ENCODE data around the gene CELA1. TPM values are rescaled to one million over a fixed set of nuclear protein-coding genes. Genes with fewer than 3 reads are reported as not detected.
"Not testable (repeated sequence)": the region's sequence is repeated elsewhere in the genome, so short reads cannot be mapped to it uniquely, and the experiment has no call there.

CELA1 gene
- total RNA-seq, 2 experiments from 2014 or later, result not detected

DNA sequence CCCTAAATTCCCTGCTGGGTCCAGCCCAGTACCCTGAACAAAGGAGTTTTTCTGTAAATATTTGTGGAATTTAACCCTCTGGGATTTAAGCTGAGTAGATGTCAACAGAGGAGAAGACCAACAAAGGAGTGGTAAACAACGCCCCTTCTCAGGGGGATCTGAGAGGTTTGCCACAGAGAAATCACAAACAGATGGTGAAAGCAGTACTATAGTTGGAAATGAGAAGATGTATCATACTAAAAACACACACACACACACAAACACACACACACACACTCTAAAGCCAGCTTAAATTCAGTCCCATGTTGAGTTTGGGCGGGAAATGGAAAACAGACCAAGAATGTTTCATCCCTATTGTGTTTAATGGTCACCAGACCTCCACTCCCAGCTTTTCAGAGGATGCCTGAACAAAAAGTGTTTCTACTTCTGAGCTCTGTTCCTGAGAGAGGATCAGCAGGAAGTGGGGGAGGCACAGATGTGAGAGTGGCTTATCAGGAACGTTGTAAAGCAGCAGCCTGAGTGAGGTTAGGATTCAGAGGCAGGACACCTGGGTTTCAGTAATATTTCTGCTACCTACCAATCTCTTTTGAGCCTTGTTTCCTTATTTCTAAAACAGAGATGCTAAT, 25.7 kb downstream of the CELA1 start:
- H3K4me1 Mint-ChIP-seq, result peaks cover 73% of the 10 kb centered on the region
- H3K4me3 Mint-ChIP-seq, result peak overlapping the region; percentile 93
- H3K36me3 Mint-ChIP-seq (ENCODE audit: low read depth), result peaks cover 68% of the 10 kb centered on the region
- H3K27me3 Mint-ChIP-seq, result no peaks in the 10 kb centered on the region
- ChIA-PET POLR2A (no interaction called here), CTCF (interaction anchor here (0.7 to 1.8 kb wide), 6 partner anchors 9 to 1822 kb away, joined by 3 to 8 read pairs (median 4); no protein-coding TSS in a partner anchor)
- peak; percentile 24 for DNase-seq
- peaks cover 3% of the 10 kb centered on the region for H3K9me3 Mint-ChIP-seq
- H3K27ac Mint-ChIP-seq, result peak overlapping the region; percentile 94

DNA sequence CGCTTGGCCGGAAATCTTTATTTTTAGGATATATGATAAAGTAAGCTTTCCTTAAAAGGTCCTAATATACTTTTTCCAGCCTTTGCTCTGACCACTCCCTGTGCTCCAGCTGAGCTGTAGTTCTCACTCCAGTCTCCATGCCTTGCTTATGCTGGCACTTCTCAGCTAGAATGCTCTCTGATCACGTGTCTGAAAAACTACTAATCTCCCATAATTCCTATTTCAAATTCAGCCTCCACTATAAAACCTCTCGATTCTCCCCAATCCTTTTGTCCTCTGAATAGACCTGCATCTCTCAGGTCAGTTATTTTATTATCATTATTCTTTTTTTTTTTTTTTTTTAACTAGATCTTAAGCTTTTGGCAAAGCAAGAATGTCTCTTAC, 26.2 kb downstream of the CELA1 start:
- no peak for DNase-seq
- H3K27me3 Mint-ChIP-seq, result no peaks in the 10 kb centered on the region
- H3K9me3 Mint-ChIP-seq, result peaks cover 3% of the 10 kb centered on the region
- peaks cover 72% of the 10 kb centered on the region for H3K4me1 Mint-ChIP-seq
- peak overlapping the region; percentile 94 for H3K27ac Mint-ChIP-seq
- POLR2A ChIA-PET, result no interaction called here
- peak overlapping the region; percentile 93 for H3K4me3 Mint-ChIP-seq
- CTCF ChIA-PET, result interaction anchor here (0.7 to 1.8 kb wide), 6 partner anchors 11 to 1822 kb away, joined by 3 to 8 read pairs (median 4); no protein-coding TSS in a partner anchor
- H3K36me3 Mint-ChIP-seq (ENCODE audit: low read depth), result peaks cover 73% of the 10 kb centered on the region

DNA sequence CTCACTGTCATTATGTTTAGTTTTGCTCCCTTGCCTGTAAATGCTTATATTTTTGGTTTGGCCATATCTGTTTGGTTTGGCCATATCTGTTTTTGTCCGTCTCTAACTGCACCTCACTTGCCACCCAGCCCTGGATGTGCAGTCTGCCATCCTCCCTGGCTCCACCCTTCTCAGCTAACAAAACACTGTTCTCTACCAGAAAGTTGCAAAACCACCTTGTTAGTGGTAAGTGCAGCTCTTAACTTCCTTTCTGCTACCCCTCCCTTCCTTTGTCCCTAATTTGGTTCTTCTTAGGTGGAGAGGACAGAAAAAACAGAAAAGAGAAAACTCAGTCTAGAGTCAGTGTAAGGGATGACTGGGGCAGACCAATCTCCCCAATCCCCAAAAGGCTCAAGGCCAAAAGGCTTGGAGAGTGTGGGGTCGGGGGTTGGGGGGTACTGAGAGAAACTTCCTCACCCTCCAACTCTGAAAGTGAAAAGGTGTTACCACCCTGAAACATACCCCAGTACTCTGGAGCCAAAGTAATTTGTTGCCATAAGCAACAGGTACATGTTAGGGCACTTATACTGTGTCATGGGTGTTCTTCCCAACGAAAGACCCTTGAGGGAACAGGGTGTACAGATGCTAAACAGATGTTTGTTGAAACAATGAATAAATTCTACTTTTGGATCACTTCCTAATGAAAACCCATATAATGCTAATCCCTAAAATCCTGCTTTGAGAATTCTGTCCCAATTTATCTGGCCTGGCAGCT, 27.5 kb downstream of the CELA1 start:
- DNase-seq, result peak; percentile 71
- CTCF ChIA-PET, result interaction anchor here (0.6 to 1.6 kb wide), 5 partner anchors 13 to 269 kb away, joined by 3 to 6 read pairs (median 3); no protein-coding TSS in a partner anchor
- Mint-ChIP-seq H3K9me3 (no peaks in the 10 kb centered on the region), H3K4me1 (peaks cover 65% of the 10 kb centered on the region), H3K27ac (peak overlapping the region; percentile 94), H3K36me3 (ENCODE audit: low read depth) (peaks cover 71% of the 10 kb centered on the region), H3K4me3 (peak overlapping the region; percentile 70), H3K27me3 (no peaks in the 10 kb centered on the region)
- POLR2A ChIA-PET, result interaction anchor here (0.6 to 0.7 kb wide), 2 partner anchors 14 to 46 kb away, joined by 3 to 5 read pairs; no protein-coding TSS in a partner anchor

DNA sequence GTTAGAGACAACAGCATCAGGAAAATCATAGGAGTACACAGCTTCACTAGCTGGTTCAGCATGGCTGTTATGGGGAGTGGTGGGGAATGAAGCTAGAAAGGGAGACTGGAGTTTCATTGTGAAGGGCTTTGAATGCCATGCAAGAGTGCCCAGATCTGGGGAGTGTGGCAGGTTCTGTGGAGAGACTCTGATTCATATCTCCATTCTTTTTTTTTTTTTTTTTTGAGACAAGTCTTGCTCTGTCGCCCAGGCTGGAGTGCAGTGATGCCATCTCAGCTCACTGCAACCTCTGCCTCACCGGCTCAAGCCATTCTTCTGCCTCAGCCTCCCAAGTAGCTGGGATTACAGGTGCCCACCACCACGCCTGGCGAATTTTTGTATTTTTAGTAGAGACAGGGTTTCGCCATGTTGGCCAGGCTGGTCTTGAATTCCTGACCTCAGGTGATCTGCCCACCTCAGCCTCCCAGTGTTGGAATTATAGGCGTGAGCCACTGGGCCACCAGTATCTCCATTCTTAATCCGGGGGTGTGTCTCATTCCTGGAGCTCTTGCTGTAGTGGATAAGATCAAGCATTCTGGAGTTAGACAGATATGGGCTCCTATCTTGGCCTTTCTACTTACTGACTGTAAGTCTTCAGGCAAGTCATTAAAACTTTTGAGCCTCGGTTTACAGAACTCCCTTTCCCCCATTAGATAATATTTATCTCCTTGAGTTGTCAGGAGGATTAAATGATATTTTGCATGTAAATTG, 28.2 kb downstream of the CELA1 start:
- not testable (repeated sequence) for H3K27me3 Mint-ChIP-seq, DNase-seq, H3K9me3 Mint-ChIP-seq
- peaks cover 70% of the 10 kb centered on the region for H3K4me1 Mint-ChIP-seq
- peak overlapping the region; percentile 94 for H3K27ac Mint-ChIP-seq
- POLR2A ChIA-PET, result interaction anchor here (0.6 to 0.7 kb wide), 2 partner anchors 15 to 45 kb away, joined by 3 to 5 read pairs; no protein-coding TSS in a partner anchor
- H3K4me3 Mint-ChIP-seq, result peak overlapping the region; percentile 70
- peaks cover 71% of the 10 kb centered on the region for H3K36me3 Mint-ChIP-seq (ENCODE audit: low read depth)
- CTCF ChIA-PET, result interaction anchor here (0.7 to 1.6 kb wide), 4 partner anchors 14 to 296 kb away, joined by 3 to 6 read pairs (median 3); no protein-coding TSS in a partner anchor

DNA sequence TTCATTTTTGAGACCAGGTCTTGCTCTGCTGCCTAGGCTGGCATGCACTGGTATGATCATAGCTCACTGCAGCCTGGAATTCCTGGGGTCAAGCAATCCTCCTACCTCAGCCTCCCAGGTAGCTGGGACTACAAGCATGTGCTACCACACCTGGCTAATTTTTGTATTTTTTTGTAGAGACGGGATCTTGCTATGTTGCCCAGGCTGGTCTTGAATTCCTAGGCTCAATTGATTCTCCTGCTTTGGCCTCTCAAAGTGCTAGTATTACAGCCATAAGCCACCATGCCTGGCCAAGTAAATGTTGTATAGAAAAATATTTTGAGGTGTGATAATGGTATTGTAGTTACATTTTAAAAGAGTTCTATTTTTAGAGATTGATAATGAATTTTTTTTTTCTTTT, 35.1 kb downstream of the CELA1 start:
- H3K36me3 Mint-ChIP-seq (ENCODE audit: low read depth), result peaks cover 69% of the 10 kb centered on the region
- DNase-seq, result no peak
- H3K4me1 Mint-ChIP-seq, result peaks cover 51% of the 10 kb centered on the region
- ChIA-PET POLR2A (no interaction called here), CTCF (interaction anchor here (1.1 kb wide), 1 partner anchor 17 kb away, joined by 3 read pairs; no protein-coding TSS in a partner anchor)
- H3K4me3 Mint-ChIP-seq, result no peak overlapping the region
- no peaks in the 10 kb centered on the region for H3K27me3 Mint-ChIP-seq
- H3K9me3 Mint-ChIP-seq, result no peaks in the 10 kb centered on the region
- H3K27ac Mint-ChIP-seq, result no peak overlapping the region

DNA sequence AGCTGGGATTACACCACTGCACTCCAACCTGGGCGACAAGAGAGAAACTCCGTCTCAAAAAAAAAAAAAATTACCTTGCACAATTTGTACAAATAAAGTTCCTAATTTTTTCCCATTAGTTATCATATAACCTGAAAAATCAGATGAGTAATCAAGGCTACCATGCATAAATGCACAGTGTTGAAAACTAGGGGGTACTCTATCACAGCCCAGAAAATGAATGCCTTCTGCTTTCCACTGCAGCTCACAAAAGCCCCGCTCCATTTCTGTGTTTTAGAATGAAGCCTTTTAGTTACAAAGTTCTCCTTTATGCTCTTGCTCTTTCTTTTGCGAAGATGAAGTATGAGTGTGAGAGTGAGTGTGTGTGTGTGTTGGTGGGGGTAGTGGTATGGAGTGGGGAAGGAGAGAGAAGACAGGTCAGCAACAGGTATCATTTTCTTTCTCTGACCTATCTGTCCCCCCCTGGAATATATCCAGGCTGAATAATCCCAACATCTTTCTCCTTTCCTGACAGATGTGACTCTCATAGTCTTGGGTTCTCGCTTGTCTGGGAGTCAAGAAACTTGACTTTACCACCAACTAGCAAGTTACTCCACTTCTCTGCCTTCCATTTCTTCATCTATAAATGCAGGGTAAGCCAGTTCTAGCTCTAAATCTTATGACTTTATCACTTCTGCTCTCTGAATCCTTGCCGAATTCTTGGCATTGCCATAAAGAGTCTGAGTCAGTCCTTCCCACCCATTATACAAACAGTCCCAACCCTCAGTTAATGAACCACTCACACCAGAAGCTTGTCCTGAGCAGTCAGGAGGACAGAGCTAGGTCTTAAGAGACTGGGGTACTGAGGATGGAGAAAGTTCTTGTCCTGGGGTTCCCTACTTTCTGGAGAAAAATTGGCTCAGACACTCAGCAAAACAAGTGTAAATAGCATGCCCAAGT, 38.6 kb downstream of the CELA1 start:
- Mint-ChIP-seq H3K9me3 (no peaks in the 10 kb centered on the region), H3K36me3 (ENCODE audit: low read depth) (peaks cover 70% of the 10 kb centered on the region), H3K4me3 (no peak overlapping the region), H3K27ac (peak overlapping the region; percentile 21), H3K27me3 (no peaks in the 10 kb centered on the region), H3K4me1 (peaks cover 41% of the 10 kb centered on the region)
- ChIA-PET CTCF (interaction anchor here (0.8 to 2.2 kb wide), 4 partner anchors 24 to 39 kb away, joined by 3 to 6 read pairs (median 4); no protein-coding TSS in a partner anchor), POLR2A (interaction anchor here (0.6 kb wide), 1 partner anchor 148 kb away, joined by 3 read pairs; no protein-coding TSS in a partner anchor)
- DNase-seq, result no peak

DNA sequence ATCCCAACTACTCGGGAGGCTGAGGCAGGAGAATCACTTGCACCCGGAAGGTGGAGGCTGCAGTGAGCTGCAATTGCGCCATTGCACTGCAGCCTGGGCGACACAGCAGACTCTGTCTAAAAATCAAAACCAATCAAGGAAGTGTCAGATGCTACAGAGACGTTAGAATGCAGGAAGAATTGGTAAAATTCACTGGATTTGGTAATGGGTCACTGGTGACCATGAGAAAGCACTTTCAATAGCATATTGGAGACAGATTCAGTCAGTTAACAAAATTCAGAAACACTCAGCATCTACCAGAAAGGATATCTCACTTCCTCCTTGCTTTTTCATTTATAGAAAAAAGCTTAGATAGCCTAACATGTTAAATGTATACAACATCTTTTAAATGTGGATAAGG, 40.0 kb downstream of the CELA1 start:
- POLR2A ChIA-PET, result no interaction called here

DNA sequence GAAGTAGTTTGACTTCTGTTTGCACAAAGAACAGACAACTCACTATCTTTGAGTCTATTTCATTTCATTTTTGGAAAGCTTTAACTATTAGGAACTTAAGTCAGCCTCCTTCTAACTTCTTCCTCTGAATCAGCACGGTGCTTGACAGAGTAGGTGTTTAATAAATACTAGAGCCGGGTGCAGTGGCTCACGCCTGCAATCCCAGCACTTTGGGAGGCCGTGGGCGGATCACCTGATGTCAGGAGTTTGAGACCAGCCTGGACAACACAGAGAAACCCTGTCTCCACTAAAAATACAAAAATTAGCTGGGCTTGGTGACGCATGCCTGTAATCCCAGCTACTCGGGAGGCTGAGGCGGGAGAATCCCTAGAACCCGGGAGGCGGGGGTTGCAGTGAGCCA, 45.7 kb downstream of the CELA1 start:
- POLR2A ChIA-PET, H3K9me3 Mint-ChIP-seq, H3K27ac Mint-ChIP-seq, H3K4me1 Mint-ChIP-seq, DNase-seq, H3K4me3 Mint-ChIP-seq, H3K27me3 Mint-ChIP-seq: not testable (repeated sequence)
- CTCF ChIA-PET, result interaction anchor here (0.6 to 1.2 kb wide), 3 partner anchors 26 to 291 kb away, joined by 3 to 4 read pairs (median 3); no protein-coding TSS in a partner anchor
- peaks cover 60% of the 10 kb centered on the region for H3K36me3 Mint-ChIP-seq (ENCODE audit: low read depth)

More for the DNA sequence above, 40.0 kb downstream of the CELA1 start:
- H3K27ac Mint-ChIP-seq, result no peak overlapping the region
- H3K36me3 Mint-ChIP-seq (ENCODE audit: low read depth), result peaks cover 70% of the 10 kb centered on the region
- peaks cover 35% of the 10 kb centered on the region for H3K4me1 Mint-ChIP-seq
- H3K9me3 Mint-ChIP-seq, result no peaks in the 10 kb centered on the region
- no peak for DNase-seq
- CTCF ChIA-PET, result no interaction called here
- H3K4me3 Mint-ChIP-seq, result no peak overlapping the region
- H3K27me3 Mint-ChIP-seq, result no peaks in the 10 kb centered on the region

DNA sequence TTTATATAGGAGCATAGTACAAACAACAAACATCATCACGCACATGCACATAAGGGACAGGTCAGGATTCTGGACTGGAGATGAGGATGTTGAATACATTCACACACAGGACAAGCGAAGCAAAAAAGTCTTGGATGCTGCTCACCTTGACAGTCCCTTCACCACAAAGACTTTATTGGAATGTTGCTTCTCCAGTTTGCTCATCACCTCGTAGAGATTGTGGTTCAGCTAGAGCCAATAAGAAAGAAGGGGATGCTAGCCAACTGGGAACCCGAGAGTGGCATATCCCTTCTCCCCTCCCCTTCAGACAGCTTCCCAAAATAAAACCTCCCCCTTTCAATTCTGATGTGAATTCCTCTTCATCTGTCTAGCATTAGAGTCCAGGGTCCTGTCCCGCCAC, 50.8 kb downstream of the CELA1 start:
- H3K9me3 Mint-ChIP-seq, result no peaks in the 10 kb centered on the region
- H3K27ac Mint-ChIP-seq, result no peak overlapping the region
- H3K4me1 Mint-ChIP-seq, result peaks cover 7% of the 10 kb centered on the region
- POLR2A ChIA-PET, result no interaction called here
- no peaks in the 10 kb centered on the region for H3K27me3 Mint-ChIP-seq
- H3K4me3 Mint-ChIP-seq, result no peak overlapping the region
- peaks cover 60% of the 10 kb centered on the region for H3K36me3 Mint-ChIP-seq (ENCODE audit: low read depth)
- CTCF ChIA-PET, result interaction anchor here (0.7 kb wide), 1 partner anchor 25 kb away, joined by 3 read pairs; no protein-coding TSS in a partner anchor
- DNase-seq, result no peak

DNA sequence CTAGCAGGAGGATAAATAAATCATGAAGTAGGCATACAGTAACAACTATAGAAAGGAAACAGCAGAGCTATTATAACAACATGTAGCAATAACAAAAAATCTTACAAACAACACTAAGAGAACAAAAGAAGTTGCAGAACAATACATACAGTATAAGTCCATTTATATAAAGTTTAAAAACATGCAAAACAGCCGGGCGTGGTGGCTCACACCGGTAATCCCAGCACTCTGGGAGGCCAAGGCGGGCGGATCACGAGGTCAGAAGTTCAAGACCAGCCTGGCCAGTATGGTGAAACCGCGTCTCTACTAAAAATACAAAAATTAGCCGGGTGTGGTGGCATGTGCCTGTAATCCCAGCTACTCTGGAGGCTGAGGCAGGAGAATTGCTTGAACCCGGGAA, 52.4 kb downstream of the CELA1 start:
- H3K27ac Mint-ChIP-seq, POLR2A ChIA-PET: not testable (repeated sequence)

DNA sequence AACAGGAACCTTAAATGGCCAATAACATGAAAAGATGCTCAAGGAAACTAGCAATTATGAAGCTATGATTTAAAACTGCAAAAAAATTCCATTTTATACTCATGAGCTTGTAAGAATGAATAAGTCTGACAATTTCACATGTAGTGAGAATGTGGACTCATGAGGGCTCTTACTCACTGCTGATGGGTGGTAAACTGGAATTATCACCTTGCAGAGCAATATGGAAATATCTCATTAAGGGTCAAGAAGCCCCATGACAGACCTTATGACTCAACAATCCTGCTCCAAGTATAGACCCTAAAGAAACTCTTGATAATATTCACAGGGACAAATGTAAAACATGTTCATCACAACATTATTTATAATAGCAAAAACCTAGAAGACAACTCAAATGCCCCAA, 52.8 kb downstream of the CELA1 start:
- no peak overlapping the region for H3K27ac Mint-ChIP-seq
- H3K36me3 Mint-ChIP-seq (ENCODE audit: low read depth), result peaks cover 61% of the 10 kb centered on the region
- no peaks in the 10 kb centered on the region for H3K9me3 Mint-ChIP-seq
- POLR2A ChIA-PET, result no interaction called here
- peaks cover 7% of the 10 kb centered on the region for H3K4me1 Mint-ChIP-seq
- CTCF ChIA-PET, result interaction anchor here (0.6 kb wide), 1 partner anchor 16 kb away, joined by 3 read pairs; no protein-coding TSS in a partner anchor
- no peaks in the 10 kb centered on the region for H3K27me3 Mint-ChIP-seq
- no peak overlapping the region for H3K4me3 Mint-ChIP-seq
- no peak for DNase-seq

More for the DNA sequence above, 52.4 kb downstream of the CELA1 start:
- H3K36me3 Mint-ChIP-seq (ENCODE audit: low read depth), result peaks cover 62% of the 10 kb centered on the region
- H3K4me3 Mint-ChIP-seq, H3K9me3 Mint-ChIP-seq, DNase-seq, H3K27me3 Mint-ChIP-seq, H3K4me1 Mint-ChIP-seq: not testable (repeated sequence)
- CTCF ChIA-PET, result interaction anchor here (0.9 kb wide), 1 partner anchor 17 kb away, joined by 3 read pairs; no protein-coding TSS in a partner anchor

All from activated CD4-positive, alpha-beta T cell treated with anti-CD3 and anti-CD28 coated beads, Interleukin-2, amount 10 ng/mL, durations not matched to agents 7 days and 5 days (primary cell).